ENCODE measurements around the gene SHANK1.

DNA sequence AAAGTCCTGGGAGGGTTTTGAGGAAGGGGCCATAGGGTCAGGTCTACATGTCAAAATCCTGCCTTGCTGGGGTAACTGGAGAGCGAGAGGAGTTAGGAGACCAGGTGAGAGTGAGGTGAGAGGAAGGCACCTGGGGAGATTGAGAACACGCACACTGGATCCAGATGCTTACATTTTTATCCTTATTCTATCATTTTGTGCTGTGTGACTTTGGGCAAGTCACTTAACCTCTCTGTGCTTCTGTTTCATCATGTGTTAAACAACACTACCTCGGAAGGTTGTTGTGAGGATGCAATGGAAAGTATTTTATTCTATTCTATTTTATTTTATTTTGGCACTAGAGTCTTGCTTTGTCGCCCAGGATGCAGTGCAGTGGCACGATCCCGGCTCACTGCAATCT is 66.9 kb downstream of the SHANK1 start:
- no peak for TF ChIP-seq CTCF (IDR thresholded peaks at IDR 0.05)
- TF ChIP-seq EP300 (IDR thresholded peaks at IDR 0.05): no peak

Measured in upper lobe of left lung (tissue), 4 donors.